Activated CD8-positive, alpha-beta T cell treated with anti-CD3 and anti-CD28 coated beads for 36 hours (primary cell): ENCODE measurements around the gene LRMDA. TPM values are rescaled to one million over a fixed set of nuclear protein-coding genes. Genes with fewer than 3 reads are reported as not detected.

Experiments
- ATAC-seq: fragments of 200-7000 bp; cut with Tn5 transposase; one replicate; pipeline ENCODE4 v1.10.0; 2021; ENCODE audit warnings: mild to moderate bottlenecking, moderate library complexity
- CTCF ChIA-PET: fragments of 350-600 bp; sonication (Branson Sonifier 250); formaldehyde crosslinking; loops from one replicate; lab custom pipeline; 2021; ENCODE audit warnings: antibody characterized with exemption; lab: Charles Lee
- POLR2A ChIA-PET: fragments of 350-600 bp; sonication (Branson Sonifier 250); formaldehyde crosslinking; loops from one replicate; lab custom pipeline; 2021; ENCODE audit warnings: antibody characterized with exemption; lab: Charles Lee
- DNase-seq: peaks from one replicate; pipeline ENCODE4 v3.0.0-alpha.2; 2020
- H3K27ac Mint-ChIP-seq: one replicate; pipeline ENCODE4 v1.8.0; 2021; ENCODE audit warnings: mild to moderate bottlenecking, mixed read lengths
- H3K27me3 Mint-ChIP-seq: one replicate; pipeline ENCODE4 v1.8.0; 2021; ENCODE audit warnings: mixed read lengths
- H3K36me3 Mint-ChIP-seq: one replicate; pipeline ENCODE4 v1.8.0; 2021; ENCODE audit warnings: low read depth, mixed read lengths
- H3K4me1 Mint-ChIP-seq: one replicate; pipeline ENCODE4 v1.8.0; 2021; ENCODE audit warnings: low read depth, mixed read lengths
- H3K4me3 Mint-ChIP-seq: one replicate; pipeline ENCODE4 v1.8.0; 2021; ENCODE audit warnings: mild to moderate bottlenecking, moderate library complexity, mixed read lengths
- H3K9me3 Mint-ChIP-seq: one replicate; pipeline ENCODE4 v1.8.0; 2021; ENCODE audit warnings: mixed read lengths
- intact Hi-C: fragments of 100-400 bp; cut with micrococcal nuclease; formaldehyde crosslinking; loops from one replicate; pipeline ENCODE4 v1.10.0; 2022
- total RNA-seq, 2 experiments: library from RNA; stranded (reverse); gene quantifications; one replicate each; pipeline ENCODE4 v1.2.3, GENCODE V29; 2021
- TF ChIP-seq, protein P1 (sequence below): fragments of 200-600 bp; IDR thresholded peaks from one replicate; pipeline ENCODE4 v1.8.0; 2022; ENCODE audit warnings: antibody characterized with exemption, mild to moderate bottlenecking

The LRMDA gene
- total RNA-seq, 2 experiments from 2014 or later, result not detected

- no peak for ATAC-seq
- Mint-ChIP-seq H3K27me3 (peaks cover 5% of the 10 kb centered on the region), H3K9me3 (no peaks in the 10 kb centered on the region), H3K4me1 (no peaks in the 10 kb centered on the region), H3K36me3 (no peaks in the 10 kb centered on the region), H3K4me3 (no peak overlapping the region), H3K27ac (no peak overlapping the region)
- TF ChIP-seq, protein P1, sequence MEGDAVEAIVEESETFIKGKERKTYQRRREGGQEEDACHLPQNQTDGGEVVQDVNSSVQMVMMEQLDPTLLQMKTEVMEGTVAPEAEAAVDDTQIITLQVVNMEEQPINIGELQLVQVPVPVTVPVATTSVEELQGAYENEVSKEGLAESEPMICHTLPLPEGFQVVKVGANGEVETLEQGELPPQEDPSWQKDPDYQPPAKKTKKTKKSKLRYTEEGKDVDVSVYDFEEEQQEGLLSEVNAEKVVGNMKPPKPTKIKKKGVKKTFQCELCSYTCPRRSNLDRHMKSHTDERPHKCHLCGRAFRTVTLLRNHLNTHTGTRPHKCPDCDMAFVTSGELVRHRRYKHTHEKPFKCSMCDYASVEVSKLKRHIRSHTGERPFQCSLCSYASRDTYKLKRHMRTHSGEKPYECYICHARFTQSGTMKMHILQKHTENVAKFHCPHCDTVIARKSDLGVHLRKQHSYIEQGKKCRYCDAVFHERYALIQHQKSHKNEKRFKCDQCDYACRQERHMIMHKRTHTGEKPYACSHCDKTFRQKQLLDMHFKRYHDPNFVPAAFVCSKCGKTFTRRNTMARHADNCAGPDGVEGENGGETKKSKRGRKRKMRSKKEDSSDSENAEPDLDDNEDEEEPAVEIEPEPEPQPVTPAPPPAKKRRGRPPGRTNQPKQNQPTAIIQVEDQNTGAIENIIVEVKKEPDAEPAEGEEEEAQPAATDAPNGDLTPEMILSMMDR, result no peak
- no peak for DNase-seq
- ChIA-PET CTCF (no interaction called here), POLR2A (no interaction called here)
- intact Hi-C loops, result no loop called here
Observed at GRCh38 chr10:75643405-75643804, 212.0 kb downstream of the LRMDA start.

DNA sequence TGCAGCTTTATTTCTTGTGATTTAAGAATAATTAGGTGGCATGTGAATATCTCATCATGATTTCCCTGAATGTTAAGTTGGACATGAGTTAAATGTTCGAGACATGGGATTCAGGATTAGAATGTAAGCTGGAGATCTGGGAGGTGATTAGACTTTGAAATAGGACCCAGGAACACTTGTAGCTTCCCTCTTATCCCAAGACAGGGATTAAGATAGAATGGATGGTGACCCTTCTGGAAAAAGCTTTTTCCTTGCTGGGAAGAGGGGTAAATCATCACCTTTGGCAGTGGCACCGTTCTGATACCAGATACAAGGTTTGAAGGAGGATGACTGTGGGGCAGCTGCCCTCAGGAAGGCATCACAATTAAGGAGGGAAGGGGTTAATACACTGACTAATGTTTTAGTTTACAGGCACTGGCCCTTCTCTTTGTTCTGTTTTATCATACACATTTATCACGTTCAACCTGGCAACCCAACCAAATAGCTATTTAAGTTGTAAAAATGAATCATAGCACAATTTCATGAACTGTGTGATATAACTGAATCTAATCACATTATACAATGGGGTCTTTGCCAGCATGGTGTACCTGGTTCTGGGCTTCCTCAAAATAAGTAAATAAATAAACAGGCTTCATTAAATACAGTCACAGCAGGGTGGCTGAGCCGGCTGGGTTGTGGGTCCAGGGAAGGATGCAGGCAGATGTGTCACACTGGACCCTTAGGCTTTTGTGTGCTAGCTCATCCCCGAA lies 212.7 kb downstream of the LRMDA start:
- Mint-ChIP-seq H3K4me3 (no peak overlapping the region), H3K27ac (no peak overlapping the region), H3K27me3 (peaks cover 5% of the 10 kb centered on the region), H3K4me1 (no peaks in the 10 kb centered on the region), H3K36me3 (no peaks in the 10 kb centered on the region), H3K9me3 (no peaks in the 10 kb centered on the region)
- DNase-seq, result no peak
- TF ChIP-seq, protein P1, result no peak
- intact Hi-C loops, result no loop called here
- no peak for ATAC-seq
- POLR2A ChIA-PET, result no interaction called here
- CTCF ChIA-PET, result no interaction called here

GRCh38 chr10:75645704-75646103 lies 214.3 kb downstream of the LRMDA start:
- Mint-ChIP-seq H3K27me3 (peaks cover 7% of the 10 kb centered on the region), H3K27ac (no peak overlapping the region), H3K4me3 (no peak overlapping the region), H3K9me3 (no peaks in the 10 kb centered on the region), H3K36me3 (no peaks in the 10 kb centered on the region), H3K4me1 (no peaks in the 10 kb centered on the region)
- ATAC-seq (no peak), DNase-seq (no peak)
- TF ChIP-seq, protein P1, result no peak
- intact Hi-C loops, result no loop called here
- ChIA-PET POLR2A (no interaction called here), CTCF (interaction anchor here (0.6 kb wide), 1 partner anchor 20 kb away, joined by 3 read pairs; no protein-coding TSS in a partner anchor)

DNA sequence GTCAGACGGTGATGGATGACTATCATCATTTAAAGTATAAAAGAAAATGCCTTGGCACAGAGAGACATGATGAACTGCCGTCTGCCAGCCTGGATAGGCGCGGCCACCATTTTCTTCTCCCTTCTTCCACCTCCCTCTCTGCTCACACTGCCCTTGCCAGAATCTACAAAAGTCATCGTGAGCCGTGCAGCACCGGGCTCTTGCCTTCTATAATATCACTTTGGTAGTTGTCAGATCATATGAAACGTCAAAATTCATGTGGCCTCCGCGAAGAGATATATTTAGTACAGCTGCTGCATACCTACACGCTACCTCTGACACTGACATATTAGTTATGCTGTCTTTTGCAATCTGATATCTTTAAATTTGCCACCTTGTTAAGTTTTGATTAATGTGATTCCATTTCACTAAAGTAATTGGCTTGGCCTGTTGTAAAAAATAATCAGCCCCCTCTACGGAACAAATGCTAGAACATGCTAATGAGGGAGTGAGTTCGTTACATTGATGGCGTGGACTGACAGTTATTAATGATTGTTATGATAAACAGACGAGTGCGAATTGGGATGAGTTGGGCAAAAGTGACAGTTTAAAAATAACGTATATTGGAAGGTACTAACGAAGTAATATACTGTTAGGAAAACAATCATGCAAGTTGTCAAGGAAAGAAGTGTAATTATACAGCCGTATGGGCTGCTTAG lies 214.9 kb downstream of the LRMDA start:
- intact Hi-C loops, result no loop called here
- no peak for ATAC-seq
- no peak for DNase-seq
- Mint-ChIP-seq H3K4me3 (no peak overlapping the region), H3K36me3 (no peaks in the 10 kb centered on the region), H3K27me3 (peaks cover 8% of the 10 kb centered on the region), H3K27ac (no peak overlapping the region), H3K9me3 (no peaks in the 10 kb centered on the region), H3K4me1 (no peaks in the 10 kb centered on the region)
- ChIA-PET POLR2A (no interaction called here), CTCF (interaction anchor here (0.6 kb wide), 1 partner anchor 19 kb away, joined by 3 read pairs; no protein-coding TSS in a partner anchor)
- TF ChIP-seq, protein P1, result no peak

DNA sequence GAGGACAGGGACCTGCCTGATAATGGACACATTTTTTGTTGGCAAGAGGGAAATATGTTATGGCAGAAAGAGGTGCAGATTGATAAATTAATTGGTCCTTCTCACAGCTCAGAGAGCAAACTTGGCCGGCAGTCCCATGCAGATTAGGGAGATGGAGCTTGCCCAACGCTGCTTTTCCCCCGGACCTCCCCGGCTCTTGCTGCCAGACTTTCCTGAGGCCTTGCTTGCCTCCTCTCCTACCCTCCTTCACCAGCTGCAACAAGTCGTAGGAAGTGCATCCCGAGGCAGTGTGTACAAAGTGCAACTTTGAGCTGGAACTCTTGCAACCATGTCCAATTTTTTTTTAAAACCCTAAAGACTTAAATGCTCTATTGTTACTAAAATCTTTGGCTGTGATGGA lies 215.5 kb downstream of the LRMDA start:
- Mint-ChIP-seq H3K27ac (no peak overlapping the region), H3K9me3 (no peaks in the 10 kb centered on the region), H3K27me3 (peaks cover 8% of the 10 kb centered on the region), H3K4me1 (no peaks in the 10 kb centered on the region), H3K4me3 (no peak overlapping the region), H3K36me3 (no peaks in the 10 kb centered on the region)
- intact Hi-C loops, result no loop called here
- TF ChIP-seq, protein P1, result no peak
- ChIA-PET POLR2A (no interaction called here), CTCF (no interaction called here)
- no peak for ATAC-seq
- no peak for DNase-seq
